Sigmoid colon (tissue), 7 donors: Measurements from ENCODE around the gene NACC2. TPM values are rescaled to one million over a fixed set of nuclear protein-coding genes. Genes with fewer than 3 reads are reported as not detected.

ENCODE experiments used
- DNase-seq: peaks from one replicate; pipeline ENCODE4 v3.0.0-alpha.2; 2019
- H3K27ac ChIP-seq, 4 donors: fragments of 200-600 bp; sonication (generic); one replicate each; pipeline ENCODE4 v1.5.1; 2016 to 2019; ENCODE audit warnings: mild to moderate bottlenecking in 1 of 4
- H3K27me3 ChIP-seq, 3 donors: fragments of 200-600 bp; sonication (generic); one replicate each; pipeline ENCODE4 v1.5.1; 2019; ENCODE audit warnings: mild to moderate bottlenecking in 1 of 3
- H3K36me3 ChIP-seq, 4 donors: fragments of 200-600 bp; sonication (generic); one replicate each; pipeline ENCODE4 v1.5.1; 2016 to 2019
- H3K4me1 ChIP-seq, 4 donors: fragments of 200-600 bp; sonication (generic); one replicate each; pipeline ENCODE4 v1.5.1; 2017 to 2019
- H3K4me3 ChIP-seq, 4 donors: fragments of 200-600 bp; sonication (generic); one replicate each; pipeline ENCODE4 v1.5.1; 2017 to 2019; ENCODE audit warnings: mild to moderate bottlenecking in 2 of 4, moderate library complexity in 1 of 4
- H3K9me3 ChIP-seq, 4 donors: fragments of 200-600 bp in 3 of 4; sonication (generic) in 3 of 4; one replicate each; pipeline versions ENCODE4 v1.5.1 to v1.6.1; 2013 to 2019
- CTCF ChIP-seq, 4 experiments: fragments of 450-650 bp in 3 of 4; fragments of 200-600 bp in 1 of 4; IDR thresholded peaks; one replicate each; pipeline ENCODE4 v1.5.1; 2016 to 2019; ENCODE audit warnings: antibody characterized with exemption in 4 of 4, mild to moderate bottlenecking in 3 of 4, moderate library complexity in 2 of 4
- EP300 ChIP-seq, 4 donors: sonication (generic); formaldehyde crosslinking; IDR thresholded peaks; one replicate each; pipeline ENCODE4 v1.6.1; 2017; ENCODE audit warnings: antibody characterized with exemption in 4 of 4
- POLR2A ChIP-seq, 2 donors: fragments of 450-650 bp; IDR thresholded peaks; one replicate each; pipeline ENCODE4 v1.6.1; 2016; ENCODE audit warnings: antibody characterized with exemption in 2 of 2, mild to moderate bottlenecking in 2 of 2, moderate library complexity in 2 of 2
- POLR2AphosphoS5 ChIP-seq, 4 donors: sonication (generic); formaldehyde crosslinking; IDR thresholded peaks; one replicate each; pipeline ENCODE4 v1.6.1; 2017; ENCODE audit warnings: antibody characterized with exemption in 4 of 4
- WGBS, 2 donors: extraction: QIAGEN DNeasy Blood & Tissue Kit; methylation state at CpG; one replicate each; pipeline ENCODE4 v1.1.7; 2013; 5-methylcytosine and 5-hydroxymethylcytosine counted together
- intact Hi-C: fragments of 100-400 bp; cut with DNase I; formaldehyde crosslinking; loops from one replicate; pipeline ENCODE4 v1.15.1; 2023
- polyA plus RNA-seq, 3 donors: library from polyadenylated mRNA; stranded (reverse); fragments of 200-250 nt; gene quantifications; one replicate each; pipeline ENCODE4 v1.2.3, GENCODE V29; 2013
- total RNA-seq, 4 donors: library from RNA; depleted of rRNA; stranded (reverse); fragments of >200 nt; gene quantifications; one replicate each; pipeline ENCODE4 v1.1.0, GENCODE V29; 2016
- donor health status: healthy with polysubstance abuse.
- donor health status: Bipolar disorder and iron deficiency.
- donor health status: healthy.

The NACC2 gene
- total and polyA plus RNA-seq, 7 donors = 3.6 to 80.0 (median 41.6) TPM

- peak; percentile 86 for DNase-seq
- H3K4me1 ChIP-seq = peaks cover 0 to 32% (median 19%) of the 10 kb centered on the region in 4 donors
- WGBS, 2 donors = 28 to 33% methylated on average over 45 of the region's 45 CpGs
- no peak overlapping the region for H3K27ac ChIP-seq
- intact Hi-C loops = loop anchor here (1.0 to 2.0 kb wide), 2 partner anchors 154 to 258 kb away; no protein-coding TSS in a partner anchor
- H3K9me3 ChIP-seq = no peaks in the 10 kb centered on the region
- H3K27me3 ChIP-seq = peaks cover 0 to 27% (median 5%) of the 10 kb centered on the region in 3 donors
- peak; percentile 97 to 99 (median 99) for TF ChIP-seq CTCF (IDR thresholded peaks at IDR 0.05)
- TF ChIP-seq POLR2A (IDR thresholded peaks at IDR 0.05) = no peak
- TF ChIP-seq POLR2AphosphoS5 (IDR thresholded peaks at IDR 0.05) = peak in 1 of 4 donors; percentile 13
- no peaks in the 10 kb centered on the region for H3K36me3 ChIP-seq
- H3K4me3 ChIP-seq = peak overlapping the region in 2 of 4 donors; percentile 16 to 34
Measured at GRCh38 chr9:136122425-136123383, 27.6 kb upstream of the NACC2 start.

GRCh38 chr9:136121801-136122200 lies 26.7 kb upstream of the NACC2 start:
- no peaks in the 10 kb centered on the region for H3K9me3 ChIP-seq
- intact Hi-C loops = loop anchor here (2.0 kb wide), 1 partner anchor 257 kb away; no protein-coding TSS in a partner anchor
- H3K36me3 ChIP-seq = peaks cover 0 to 2% (median 0%) of the 10 kb centered on the region in 4 donors
- TF ChIP-seq POLR2A (IDR thresholded peaks at IDR 0.05) = no peak
- no peak for DNase-seq
- no peak overlapping the region for H3K4me3 ChIP-seq
- 85 to 91% methylated on average over 9 of the region's 9 CpGs for WGBS, 2 donors
- peaks cover 0 to 41% (median 28%) of the 10 kb centered on the region in 4 donors for H3K4me1 ChIP-seq
- peaks cover 0 to 18% (median 0%) of the 10 kb centered on the region in 3 donors for H3K27me3 ChIP-seq
- no peak overlapping the region for H3K27ac ChIP-seq

GRCh38 chr9:136120438-136120844 lies 25.4 kb upstream of the NACC2 start:
- H3K27me3 ChIP-seq = peaks cover 0 to 8% (median 0%) of the 10 kb centered on the region in 3 donors
- H3K4me3 ChIP-seq = no peak overlapping the region
- no peaks in the 10 kb centered on the region for H3K9me3 ChIP-seq
- peak overlapping the region in 2 of 4 donors; percentile 97 to 99 for H3K27ac ChIP-seq
- peaks cover 7 to 14% (median 13%) of the 10 kb centered on the region in 4 donors for H3K36me3 ChIP-seq
- H3K4me1 ChIP-seq = peaks cover 0 to 49% (median 36%) of the 10 kb centered on the region in 4 donors
- no peak for DNase-seq
- 36 to 83% methylated on average over 18 of the region's 18 CpGs for WGBS, 2 donors
- intact Hi-C loops = no loop called here
- TF ChIP-seq CTCF (IDR thresholded peaks at IDR 0.05) = no peak
- TF ChIP-seq EP300 (IDR thresholded peaks at IDR 0.05) = no peak
- TF ChIP-seq POLR2A (IDR thresholded peaks at IDR 0.05) = no peak
- no peak for TF ChIP-seq POLR2AphosphoS5 (IDR thresholded peaks at IDR 0.05)

- Histone ChIP-seq H3K4me3 (peak overlapping the region in 3 of 4 donors; percentile 85 to 98 (median 91)), H3K36me3 (peaks cover 7 to 19% (median 15%) of the 10 kb centered on the region in 4 donors), H3K9me3 (no peaks in the 10 kb centered on the region), H3K27ac (peak overlapping the region; percentile 93 to 99 (median 98)), H3K4me1 (peaks cover 0 to 49% (median 36%) of the 10 kb centered on the region in 4 donors), H3K27me3 (peaks cover 0 to 7% (median 0%) of the 10 kb centered on the region in 3 donors)
- TF ChIP-seq CTCF (IDR thresholded peaks at IDR 0.05) = no peak
- TF ChIP-seq POLR2A (IDR thresholded peaks at IDR 0.05) = no peak
- TF ChIP-seq POLR2AphosphoS5 (IDR thresholded peaks at IDR 0.05) = no peak
- no peak for TF ChIP-seq EP300 (IDR thresholded peaks at IDR 0.05)
- no peak for DNase-seq
- WGBS, 2 donors = 14 to 61% methylated on average over 11 of the region's 11 CpGs
- intact Hi-C loops = loop anchor here (2.0 to 10.0 kb wide), 5 partner anchors 25 to 213 kb away; partner anchors contain the start of genes CAMSAP1, NACC2 and UBAC1
Measured at GRCh38 chr9:136119883-136120393, 24.8 kb upstream of the NACC2 start.
